ENCODE data around the gene ITPRIPL2.

Gene ITPRIPL2

DNA sequence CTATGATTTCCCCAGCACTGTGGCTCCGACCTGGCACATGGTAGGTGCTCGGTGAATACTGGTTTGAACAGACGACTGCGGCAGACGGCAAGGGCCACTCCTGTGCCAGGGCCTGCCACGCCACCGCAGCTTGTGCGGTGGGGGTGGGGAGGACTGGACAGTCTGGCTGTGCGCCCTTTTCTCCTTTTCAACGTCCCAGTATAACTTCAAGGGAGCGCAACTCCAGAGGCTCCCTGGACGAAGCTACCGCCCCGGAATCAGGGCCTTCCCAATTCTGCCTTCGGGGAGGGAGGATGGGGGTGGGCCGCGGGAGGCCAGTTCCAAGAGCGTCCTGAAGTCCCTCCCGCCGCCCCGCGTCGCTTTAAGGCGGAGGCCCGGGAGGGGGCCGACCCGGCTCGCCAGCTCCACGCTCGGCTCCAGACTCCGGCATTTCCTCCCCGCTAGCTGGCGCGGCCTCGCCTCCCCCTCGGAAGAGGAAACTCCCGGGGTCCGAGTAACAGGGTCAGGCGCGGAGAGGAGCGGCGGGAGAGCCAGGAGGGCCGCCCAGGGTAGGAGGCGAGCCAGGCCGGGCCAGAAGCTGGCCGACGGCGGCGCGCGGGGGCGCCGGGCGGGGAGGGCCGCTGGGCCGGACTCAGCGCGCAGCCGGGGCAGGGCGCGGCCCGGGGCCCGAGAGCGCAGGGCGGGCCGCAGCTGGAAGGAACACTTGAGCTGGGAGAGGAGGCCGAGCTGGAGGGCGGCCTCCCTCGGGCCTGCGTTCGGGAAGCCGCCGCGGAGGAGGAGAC is at the start of gene ITPRIPL2:
ITPRIPL2 (plus strand) TSS at position 388 of the 782 bp plus-strand sequence. CDS start 498 bp downstream, outside the sequence.
- peak; percentile 55 for DNase-seq (ENCODE audit: low spot score)

DNA sequence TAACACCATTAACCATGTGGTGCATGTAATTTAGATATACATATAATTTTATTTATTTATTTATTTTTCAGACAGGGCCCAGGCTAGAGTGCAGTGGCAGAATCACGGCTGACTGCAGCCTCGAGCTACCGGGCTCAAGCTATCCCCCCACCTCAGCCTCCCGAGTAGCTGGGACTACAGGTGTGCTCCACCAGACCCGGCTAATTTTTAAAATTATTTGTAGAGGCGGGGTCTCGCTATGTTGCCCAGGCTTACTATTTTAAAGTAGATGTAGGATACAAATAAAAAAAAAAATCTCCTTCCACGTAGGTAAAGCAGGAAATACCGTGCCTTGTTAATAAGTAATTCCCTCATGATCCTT is 46.8 kb upstream of the ITPRIPL2 start:
- DNase-seq (ENCODE audit: low spot score): no peak

DNA sequence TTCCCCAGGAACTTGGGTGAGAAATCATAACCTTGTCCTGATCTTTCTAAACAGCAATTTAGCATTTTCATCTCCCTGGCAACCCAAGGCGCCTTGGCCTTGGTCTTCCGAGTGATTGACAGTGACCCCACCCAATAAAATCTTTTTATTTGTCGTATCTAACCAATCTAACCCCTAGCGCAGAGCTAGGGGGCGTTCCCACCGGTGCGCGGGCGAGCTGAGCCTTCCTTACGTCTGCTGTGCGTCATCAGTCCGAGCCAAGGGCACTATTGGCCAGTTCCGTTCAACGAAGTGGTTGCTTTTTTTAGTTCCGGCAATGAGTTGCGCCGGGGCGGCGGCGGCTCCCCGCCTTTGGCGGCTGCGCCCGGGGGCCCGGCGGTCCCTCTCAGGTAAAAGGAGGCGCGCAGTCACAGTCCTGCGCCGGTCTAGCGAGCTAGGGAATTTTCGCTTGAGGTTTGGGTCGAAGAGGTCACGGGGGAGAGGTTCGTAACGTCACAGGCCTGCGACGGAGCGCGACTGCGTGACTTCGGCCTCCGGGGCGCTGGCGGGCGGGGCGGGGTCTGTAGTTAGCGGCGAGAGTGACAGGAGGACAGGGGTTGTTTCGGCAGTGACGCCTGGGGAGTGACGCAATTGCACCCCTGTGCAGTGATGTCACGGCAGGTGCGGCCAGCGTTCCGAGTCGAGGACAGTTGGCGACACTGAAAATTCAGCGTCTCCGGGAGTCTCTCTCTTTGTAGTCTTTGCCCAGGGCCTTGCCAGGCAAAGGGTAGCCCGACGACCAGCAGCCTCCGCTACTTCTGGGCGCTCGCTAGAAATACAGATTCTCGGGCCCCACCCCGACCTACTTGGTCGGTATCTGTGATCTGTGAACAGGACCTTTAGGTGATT is 46.2 kb upstream of the ITPRIPL2 start, which contains the start of gene COQ7:
COQ7 (plus strand) TSS at position 266 of the 888 bp plus-strand sequence; CDS start at position 317, 51 bp downstream.
- peak; percentile 99 for DNase-seq (ENCODE audit: low spot score)

DNA sequence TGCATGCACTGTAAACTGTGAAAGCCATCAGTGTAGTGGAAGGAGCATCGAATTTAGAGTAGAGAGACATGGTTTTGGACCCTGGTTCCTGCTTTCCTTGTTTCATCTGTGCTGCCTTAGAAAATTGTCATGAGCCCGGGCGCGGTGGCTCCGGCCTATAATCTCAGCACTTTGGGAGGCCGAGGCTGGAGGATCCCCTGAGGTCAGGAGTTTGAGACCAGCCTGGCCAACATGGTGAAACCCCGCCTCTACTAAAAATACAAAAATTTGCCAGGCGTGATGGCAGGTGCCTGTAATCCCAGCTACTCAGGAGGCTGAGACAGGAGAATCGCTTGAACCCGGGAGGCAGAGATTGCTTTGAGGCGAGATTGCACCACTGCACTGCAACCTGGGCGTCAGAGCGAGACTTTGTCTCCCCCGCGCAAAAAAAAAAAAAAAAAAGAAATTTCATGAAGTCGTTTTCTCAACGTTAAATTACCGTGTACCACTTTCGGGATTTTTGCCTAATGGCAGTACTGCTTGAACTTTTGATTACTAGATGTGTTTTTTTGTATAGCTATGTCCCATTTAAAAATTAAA is 45.4 kb upstream of the ITPRIPL2 start:
- DNase-seq (ENCODE audit: low spot score): no peak

DNA sequence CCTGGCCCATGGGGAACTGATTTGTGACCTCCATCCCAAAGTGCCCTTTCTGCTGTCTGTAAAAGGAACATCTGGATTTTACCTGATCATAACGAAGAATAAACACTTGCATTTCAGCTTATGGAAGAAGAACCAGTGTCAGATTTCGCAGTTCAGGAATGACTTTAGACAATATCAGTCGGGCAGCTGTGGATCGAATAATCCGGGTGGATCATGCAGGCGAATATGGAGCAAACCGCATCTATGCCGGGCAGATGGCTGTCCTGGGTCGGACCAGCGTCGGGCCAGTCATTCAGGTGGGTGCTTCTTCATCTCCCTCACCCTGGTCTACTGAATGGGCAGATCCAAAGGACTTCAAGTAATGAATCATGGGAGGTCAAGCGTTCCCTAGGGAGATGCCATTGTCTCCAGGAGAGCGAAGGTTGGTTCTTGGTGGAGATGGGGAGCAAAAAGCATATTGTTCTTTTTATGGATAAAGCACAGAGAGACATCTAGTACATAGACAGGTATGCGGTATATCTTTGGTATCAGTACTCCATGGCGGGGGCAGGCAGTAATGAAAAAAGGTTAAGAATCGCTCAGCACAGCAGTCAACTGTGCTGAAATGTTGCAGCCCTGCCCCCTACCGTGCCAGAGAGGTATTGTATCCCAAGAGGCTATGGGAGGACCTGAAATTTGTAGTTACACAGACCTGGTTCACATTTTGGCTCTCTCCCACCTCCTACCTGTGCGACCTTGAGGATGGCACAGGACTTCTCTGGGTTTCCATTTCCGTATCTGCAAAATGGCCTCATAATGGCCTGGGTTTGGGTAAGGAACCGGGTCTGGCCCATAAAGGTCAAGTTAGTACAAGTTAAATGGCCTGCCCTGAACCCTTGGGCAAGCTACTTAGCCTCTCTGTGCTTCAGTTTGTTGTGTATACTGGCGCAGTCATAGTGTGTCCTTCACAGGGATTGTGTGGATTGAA is 41.7 kb upstream of the ITPRIPL2 start:
- DNase-seq (ENCODE audit: low spot score): peak; percentile 30

DNA sequence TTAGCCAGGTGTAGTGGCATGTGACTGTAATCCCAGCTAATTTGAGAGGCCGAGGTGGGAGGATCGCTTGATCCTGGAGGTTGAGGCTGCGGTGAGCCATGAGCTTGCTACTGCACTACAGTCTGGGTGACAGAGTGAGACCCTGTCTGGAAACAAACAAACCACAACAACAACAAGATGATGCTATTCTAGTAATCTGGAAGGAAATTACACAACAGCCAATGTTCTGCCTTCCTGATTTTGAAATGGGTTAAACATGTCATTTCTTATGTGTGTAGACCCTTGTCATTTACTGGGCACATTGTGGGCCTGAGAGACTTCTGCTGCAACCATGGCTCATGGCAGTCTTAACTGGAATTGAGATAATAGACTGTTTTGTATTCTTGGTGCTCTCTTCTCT is 40.4 kb upstream of the ITPRIPL2 start:
- no peak for DNase-seq (ENCODE audit: low spot score)

DNA sequence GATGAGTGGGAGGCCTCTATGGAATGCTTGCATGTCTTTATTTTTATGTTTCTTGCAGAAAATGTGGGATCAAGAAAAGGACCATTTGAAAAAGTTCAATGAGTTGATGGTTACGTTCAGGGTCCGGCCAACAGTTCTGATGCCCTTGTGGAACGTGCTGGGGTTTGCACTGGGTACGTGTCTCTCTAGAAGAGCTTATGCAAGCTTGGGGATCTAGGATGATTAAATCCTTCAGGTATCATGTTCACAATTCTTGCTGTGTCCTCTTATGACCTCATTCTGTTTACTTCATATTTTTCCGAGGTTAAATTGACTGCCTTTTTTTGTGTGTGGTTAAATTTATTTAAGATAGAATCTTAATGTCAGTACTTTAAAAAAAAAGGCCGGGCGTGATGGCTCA is 39.9 kb upstream of the ITPRIPL2 start:
- no peak for DNase-seq (ENCODE audit: low spot score)

DNA sequence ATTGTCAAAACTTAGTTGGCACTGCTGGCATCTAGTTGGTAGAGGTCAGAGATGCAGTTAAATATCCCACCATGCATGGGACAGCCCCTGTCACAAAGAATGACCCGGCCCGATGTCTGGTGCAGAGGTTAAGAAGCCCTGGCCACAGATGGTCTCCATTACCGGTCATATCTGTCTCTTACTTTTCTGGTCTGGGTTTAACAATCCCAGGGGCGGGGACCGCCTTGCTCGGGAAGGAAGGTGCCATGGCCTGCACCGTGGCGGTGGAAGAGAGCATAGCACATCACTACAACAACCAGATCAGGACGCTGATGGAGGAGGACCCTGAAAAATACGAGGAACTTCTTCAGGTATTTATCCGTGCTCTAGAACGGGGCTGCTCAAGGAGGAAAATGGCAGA is 38.3 kb upstream of the ITPRIPL2 start:
- no peak for DNase-seq (ENCODE audit: low spot score)

DNA sequence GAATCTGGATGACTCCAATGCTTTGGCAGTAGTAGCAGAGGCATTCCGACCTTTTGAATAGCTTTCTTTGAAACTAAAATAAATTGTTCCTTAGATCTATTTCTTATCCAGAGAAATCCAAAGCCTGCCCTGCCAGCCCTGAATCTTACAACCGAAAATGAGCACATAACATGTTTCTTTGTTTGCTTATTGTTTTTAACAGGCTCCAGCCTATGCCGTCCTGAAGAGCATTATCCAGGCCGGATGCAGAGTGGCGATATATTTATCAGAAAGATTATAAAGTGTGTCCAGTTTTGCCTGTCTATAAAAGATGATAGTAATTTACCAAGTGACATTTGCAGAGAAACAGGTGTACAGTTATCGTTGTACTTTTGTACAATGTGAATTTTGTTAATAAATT is 35.9 kb upstream of the ITPRIPL2 start:
- DNase-seq (ENCODE audit: low spot score): no peak

DNA sequence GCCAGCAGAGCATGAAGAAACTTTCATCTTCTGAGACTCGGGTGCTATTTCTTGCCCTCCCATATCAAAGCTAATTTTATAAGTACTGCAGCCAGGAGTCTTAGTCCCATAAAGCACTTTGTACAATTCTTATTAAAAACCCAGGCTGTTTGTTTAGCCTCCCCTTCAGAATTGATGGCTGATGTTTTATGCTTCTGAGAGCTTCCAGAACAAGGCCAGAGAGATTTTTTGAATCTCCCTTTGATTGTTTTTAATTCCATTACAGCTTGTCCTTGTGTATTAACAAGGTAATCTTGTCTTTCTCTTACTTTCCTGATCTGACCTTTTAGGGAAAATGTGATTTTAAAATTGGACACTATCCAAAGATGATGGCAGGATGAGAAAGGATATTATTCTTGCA is 30.1 kb upstream of the ITPRIPL2 start:
- no peak for DNase-seq (ENCODE audit: low spot score)

DNA sequence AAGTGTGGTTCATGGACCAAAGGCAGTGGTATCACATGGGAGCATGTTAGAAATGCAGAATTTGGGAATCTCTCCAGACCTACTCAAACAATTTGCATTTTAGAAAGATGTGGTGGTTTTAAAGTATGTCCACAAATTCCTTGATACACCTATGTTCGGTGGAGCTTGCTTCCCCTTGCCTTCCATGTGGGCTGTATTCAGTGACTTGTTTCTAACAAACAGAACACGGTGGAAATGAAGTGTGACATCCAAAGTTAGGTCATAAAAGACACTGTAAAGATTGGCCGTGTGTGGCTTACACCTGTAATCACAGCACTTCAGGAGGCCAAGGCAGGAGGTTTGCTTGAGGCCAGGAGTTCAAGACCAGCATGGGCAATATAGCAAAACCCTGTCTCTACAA is 29.6 kb upstream of the ITPRIPL2 start:
- DNase-seq (ENCODE audit: low spot score): no peak

DNA sequence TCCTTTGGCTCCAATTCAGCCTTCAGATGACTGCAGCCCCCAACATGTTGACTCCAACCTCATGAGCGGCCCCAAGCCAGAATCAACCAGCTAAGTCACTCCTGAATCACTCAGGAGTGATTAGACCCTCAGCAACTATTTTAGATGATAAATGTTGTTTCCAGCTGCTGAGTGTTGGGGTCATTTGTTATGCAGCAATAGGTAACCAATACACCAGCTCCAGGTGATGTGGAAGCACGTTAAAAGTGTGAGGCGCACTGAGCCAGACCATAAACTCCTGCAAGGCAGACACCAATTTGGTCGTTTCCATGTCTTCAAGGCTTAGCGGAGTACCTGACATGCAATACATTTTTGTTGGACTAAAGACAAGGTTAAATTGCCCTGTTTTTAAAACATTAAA is 28.9 kb upstream of the ITPRIPL2 start:
- DNase-seq (ENCODE audit: low spot score): no peak

DNA sequence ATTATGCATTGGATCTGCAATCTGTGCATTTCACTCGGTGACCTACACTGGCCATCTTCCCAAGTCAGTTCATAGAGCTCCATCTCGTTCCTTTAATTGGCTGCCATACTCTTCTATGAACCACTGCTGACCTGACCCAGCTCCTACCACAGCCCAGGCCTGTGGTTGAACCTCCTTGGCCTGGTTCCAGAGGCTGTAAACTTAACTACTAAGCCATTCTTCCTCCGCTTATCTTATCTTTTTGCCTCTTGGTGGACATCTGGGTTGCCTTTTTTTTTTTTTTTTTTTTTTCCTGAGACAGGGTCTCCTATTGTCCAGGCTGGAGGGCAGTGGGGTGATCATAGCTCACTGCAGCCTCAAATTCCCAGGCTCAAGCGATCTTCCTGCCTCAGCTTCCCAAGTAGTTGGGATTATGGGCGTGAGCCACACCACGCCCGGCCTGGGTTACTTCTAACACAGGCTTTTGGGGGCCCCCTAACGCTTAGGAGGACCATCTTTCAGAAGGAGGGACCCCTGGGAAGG is 28.0 kb upstream of the ITPRIPL2 start:
- DNase-seq (ENCODE audit: low spot score): no peak

DNA sequence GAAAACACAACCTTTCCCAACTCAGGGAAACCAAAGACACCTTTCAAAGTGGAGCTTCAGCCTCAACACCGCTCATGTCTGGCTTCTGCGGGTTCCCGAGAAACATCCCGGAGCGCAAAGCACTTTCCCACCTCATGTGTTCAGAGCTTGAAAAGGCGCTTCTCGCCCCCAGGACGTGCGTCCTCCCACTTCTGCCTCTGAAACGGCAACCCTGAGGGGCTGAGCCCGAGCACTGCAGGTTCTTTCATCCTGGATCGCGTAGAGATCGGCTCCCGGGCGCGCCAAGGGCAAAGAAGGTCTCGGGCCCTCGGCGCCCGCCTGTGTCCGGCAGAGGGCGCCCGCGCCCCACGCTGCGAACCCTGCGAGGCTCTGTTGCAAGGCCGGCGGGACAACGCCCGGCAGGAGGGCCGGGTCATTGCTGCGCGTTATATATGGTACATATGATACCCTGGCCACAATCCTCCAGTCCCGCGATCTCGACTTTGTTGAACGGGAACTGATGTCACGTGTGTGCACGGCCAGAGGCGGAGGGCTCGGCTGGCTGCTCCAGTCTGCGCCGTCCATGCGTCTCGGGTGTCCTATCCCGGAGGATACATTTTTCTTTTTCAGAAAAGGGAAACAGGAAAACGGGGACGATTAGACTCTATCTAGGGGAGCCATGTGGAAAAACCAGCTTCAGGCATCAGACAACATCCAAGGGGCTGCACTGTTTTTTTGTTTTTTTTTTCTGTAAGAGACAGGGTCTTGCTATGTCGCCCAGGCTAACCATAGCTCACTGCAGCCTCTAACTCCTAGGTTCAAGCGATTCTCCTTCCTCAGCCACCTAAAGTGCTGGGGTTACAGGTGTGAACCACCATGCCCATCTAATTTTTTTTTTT is 27.2 kb upstream of the ITPRIPL2 start:
- DNase-seq (ENCODE audit: low spot score): peak; percentile 72

DNA sequence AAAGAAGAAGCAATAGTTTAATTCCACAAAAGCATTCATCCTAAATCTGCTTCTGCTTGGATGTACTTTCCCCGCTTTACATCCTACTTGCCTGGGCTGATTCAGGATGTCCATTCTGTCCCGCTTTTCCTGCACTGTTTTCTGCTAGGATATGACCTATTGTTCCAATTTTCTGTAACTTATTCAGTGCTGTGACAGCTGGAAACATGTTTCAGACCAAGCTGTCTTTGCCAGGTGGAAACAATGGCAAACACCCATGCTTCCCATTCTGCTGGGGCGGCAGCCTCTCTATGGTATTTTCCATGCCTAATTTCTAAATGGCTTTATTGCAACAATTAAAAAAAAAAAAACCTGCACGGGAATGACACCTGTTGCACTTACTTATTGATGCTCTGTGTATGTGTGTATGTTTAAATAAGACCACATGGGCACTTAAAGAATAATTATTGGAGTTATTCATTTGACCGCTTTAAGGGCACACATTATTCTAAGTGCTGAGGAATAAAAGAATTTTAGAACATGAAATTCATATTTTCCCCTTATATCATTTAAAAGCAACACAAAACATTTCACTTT is 25.3 kb upstream of the ITPRIPL2 start:
- DNase-seq (ENCODE audit: low spot score): no peak

DNA sequence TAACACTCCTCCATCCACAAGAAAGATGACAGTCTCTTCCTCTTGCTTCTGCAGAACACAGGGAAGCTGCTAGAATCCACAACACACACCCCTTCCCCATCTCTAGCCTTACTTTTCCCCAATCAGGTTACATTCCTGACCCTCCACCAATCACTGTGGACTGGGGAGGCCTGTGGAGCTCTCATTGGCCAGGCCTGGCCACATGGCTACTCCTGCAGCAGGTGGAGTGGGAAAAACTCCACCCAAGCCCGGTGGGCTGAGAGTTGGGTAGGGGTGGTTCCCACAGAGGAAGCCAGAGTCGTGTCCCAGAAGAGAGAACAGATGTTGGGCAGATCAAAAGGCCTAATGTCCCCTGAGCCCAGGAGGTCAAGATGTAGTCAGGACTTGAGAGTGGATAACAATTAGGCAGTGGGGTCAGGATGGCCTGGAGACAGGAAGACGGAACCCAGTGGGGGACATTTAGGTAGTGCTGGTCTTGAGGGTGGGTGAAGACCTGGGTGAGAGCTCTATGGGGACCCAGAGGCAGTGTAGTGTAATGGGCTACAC is 24.3 kb upstream of the ITPRIPL2 start:
- no peak for DNase-seq (ENCODE audit: low spot score)

DNA sequence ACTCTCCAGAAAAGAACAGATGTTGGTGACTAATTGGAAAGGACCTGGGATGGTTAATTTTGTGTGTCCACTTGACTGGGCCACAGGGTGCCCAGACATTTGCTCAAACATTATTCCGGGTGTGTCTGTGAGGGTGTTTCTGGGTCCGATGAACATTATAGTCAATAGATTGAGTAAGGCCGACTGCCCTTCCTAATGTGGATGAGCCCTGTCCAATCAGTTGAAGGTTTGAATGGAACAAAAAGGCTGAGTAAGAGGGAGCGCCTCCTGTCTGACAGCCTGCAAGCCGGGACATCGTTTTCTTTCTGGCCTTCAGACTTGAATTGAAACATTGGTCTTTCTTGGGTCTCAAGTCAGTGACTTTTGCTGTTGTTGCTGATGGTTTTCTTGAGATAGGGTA is 22.8 kb upstream of the ITPRIPL2 start:
- no peak for DNase-seq (ENCODE audit: low spot score)

DNA sequence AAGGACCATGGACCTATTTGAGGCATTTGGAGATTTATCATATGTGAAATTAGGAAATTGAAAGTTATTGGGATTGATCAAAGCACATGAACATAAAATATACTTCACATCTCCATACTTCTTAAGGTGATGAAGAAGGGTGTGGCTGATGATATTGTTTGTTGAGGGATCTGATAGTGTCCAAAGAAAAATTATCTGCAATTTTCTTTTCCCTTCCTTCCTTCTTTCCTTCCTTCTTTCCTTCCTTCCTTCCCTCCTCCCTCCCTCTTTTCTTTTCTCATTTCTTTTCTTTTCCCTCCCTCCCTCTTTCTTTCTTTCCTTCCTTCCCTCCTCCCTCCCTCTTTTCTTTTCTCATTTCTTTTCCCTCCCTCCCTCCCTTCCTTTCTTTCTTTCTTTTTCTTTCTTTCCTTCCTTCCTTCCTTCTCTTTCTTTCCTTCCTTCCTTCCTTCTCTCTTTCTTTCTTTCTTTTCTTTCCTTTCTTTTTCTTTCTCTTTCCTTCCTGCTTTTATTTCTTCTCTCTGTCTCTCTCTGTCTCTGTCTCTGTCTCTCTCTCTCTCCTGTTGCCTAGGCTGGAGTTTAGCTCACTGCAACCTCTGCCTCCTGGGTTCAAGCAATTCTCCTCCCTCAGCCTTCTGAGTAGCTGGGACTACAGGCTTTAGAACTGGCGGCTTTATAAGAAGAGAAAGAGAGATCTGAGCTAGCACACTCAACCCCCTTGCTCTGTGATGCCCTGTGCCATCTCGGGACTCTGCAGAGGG is 20.9 kb upstream of the ITPRIPL2 start:
- no peak for DNase-seq (ENCODE audit: low spot score)

Measured in putamen (tissue), 1 donor.